IMR-90 (cell line): ENCODE results near the gene TCFL5.

Source experiments
- POLR2A ChIP-seq: IDR thresholded peaks from 2 replicates; pipeline ENCODE4 v1.6.1; 2012; ENCODE audit warnings: mild to moderate bottlenecking, low read depth, low read length
- RAD21 ChIP-seq: IDR thresholded peaks from 2 replicates; pipeline ENCODE4 v1.6.1; 2012; ENCODE audit warnings: low read length, improper control_type of control experiment
- TF ChIP-seq, protein P1 (sequence below): conservative IDR thresholded peaks from 2 replicates; pipeline ENCODE4 v1.5.1; 2012; ENCODE audit warnings: mild to moderate bottlenecking, low read depth, low read length, improper control_type of control experiment

DNA sequence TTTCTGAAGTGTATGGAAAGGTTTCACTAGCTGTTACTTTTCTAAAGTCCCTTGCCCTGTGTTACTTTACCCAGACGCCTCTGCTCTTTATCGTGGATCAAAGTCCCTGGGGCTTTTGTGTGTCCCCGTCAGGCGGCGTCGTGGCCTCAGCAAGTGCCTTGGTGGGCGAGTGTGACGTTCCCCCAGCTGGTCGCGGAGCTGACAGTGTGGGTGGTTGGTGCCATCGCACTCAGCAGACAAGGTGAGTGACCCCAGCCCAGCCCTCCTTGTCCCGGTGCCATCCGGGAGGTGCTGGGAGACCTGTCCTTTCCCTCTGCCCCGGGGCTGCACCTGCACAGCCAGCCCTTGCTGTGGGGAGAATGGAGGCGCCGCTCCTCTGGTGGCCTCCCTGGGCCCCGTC lies 27.3 kb upstream of the TCFL5 start:
- TF ChIP-seq POLR2A (no peak), RAD21 (no peak)
- TF ChIP-seq, protein P1, sequence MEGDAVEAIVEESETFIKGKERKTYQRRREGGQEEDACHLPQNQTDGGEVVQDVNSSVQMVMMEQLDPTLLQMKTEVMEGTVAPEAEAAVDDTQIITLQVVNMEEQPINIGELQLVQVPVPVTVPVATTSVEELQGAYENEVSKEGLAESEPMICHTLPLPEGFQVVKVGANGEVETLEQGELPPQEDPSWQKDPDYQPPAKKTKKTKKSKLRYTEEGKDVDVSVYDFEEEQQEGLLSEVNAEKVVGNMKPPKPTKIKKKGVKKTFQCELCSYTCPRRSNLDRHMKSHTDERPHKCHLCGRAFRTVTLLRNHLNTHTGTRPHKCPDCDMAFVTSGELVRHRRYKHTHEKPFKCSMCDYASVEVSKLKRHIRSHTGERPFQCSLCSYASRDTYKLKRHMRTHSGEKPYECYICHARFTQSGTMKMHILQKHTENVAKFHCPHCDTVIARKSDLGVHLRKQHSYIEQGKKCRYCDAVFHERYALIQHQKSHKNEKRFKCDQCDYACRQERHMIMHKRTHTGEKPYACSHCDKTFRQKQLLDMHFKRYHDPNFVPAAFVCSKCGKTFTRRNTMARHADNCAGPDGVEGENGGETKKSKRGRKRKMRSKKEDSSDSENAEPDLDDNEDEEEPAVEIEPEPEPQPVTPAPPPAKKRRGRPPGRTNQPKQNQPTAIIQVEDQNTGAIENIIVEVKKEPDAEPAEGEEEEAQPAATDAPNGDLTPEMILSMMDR = no peak
